Activated T-cell treated with anti-CD3 and anti-CD28 coated beads, Interleukin-2, amount 50 U/mL, for 24 hours (primary cell): ENCODE results near the gene PRKAR1B.
"Not testable (repeated sequence)": the region's sequence is repeated elsewhere in the genome, so short reads cannot be mapped to it uniquely, and the experiment has no call there.

ENCODE experiments used
- DNase-seq: peaks from one replicate; pipeline ENCODE4 v3.0.0-alpha.2; 2020
- H3K27ac Mint-ChIP-seq: 2 replicates; pipeline ENCODE4 v1.8.0; 2020; ENCODE audit warnings: mild to moderate bottlenecking, mixed read lengths
- H3K27me3 Mint-ChIP-seq: 2 replicates; pipeline ENCODE4 v1.8.0; 2020; ENCODE audit warnings: mixed read lengths
- H3K36me3 Mint-ChIP-seq: 2 replicates; pipeline ENCODE4 v1.8.0; 2020; ENCODE audit warnings: low read depth, mixed read lengths
- H3K4me1 Mint-ChIP-seq: 2 replicates; pipeline ENCODE4 v1.8.0; 2020; ENCODE audit warnings: low read depth, mixed read lengths
- H3K4me3 Mint-ChIP-seq: 2 replicates; pipeline ENCODE4 v1.8.0; 2020; ENCODE audit warnings: mild to moderate bottlenecking, moderate library complexity, mixed read lengths
- H3K9me3 Mint-ChIP-seq: 2 replicates; pipeline ENCODE4 v1.8.0; 2020; ENCODE audit warnings: mixed read lengths

PRKAR1B gene

GRCh38 chr7:621572-622285 is 105.4 kb downstream of the PRKAR1B start:
- H3K4me3 Mint-ChIP-seq = no peak overlapping the region
- peaks cover 41% of the 10 kb centered on the region for H3K9me3 Mint-ChIP-seq
- no peak for DNase-seq
- H3K27ac Mint-ChIP-seq = no peak overlapping the region
- H3K27me3 Mint-ChIP-seq = no peaks in the 10 kb centered on the region
- peaks cover 47% of the 10 kb centered on the region for H3K4me1 Mint-ChIP-seq
- H3K36me3 Mint-ChIP-seq = peaks cover 72% of the 10 kb centered on the region

GRCh38 chr7:620885-621284 is 106.2 kb downstream of the PRKAR1B start:
- H3K4me1 Mint-ChIP-seq = peaks cover 55% of the 10 kb centered on the region
- DNase-seq = no peak
- H3K36me3 Mint-ChIP-seq = peaks cover 69% of the 10 kb centered on the region
- peak overlapping the region; percentile 96 for H3K27ac Mint-ChIP-seq
- no peaks in the 10 kb centered on the region for H3K27me3 Mint-ChIP-seq
- no peak overlapping the region for H3K4me3 Mint-ChIP-seq
- H3K9me3 Mint-ChIP-seq = peaks cover 39% of the 10 kb centered on the region

GRCh38 chr7:620056-620455 is 107.0 kb downstream of the PRKAR1B start:
- no peaks in the 10 kb centered on the region for H3K27me3 Mint-ChIP-seq
- peaks cover 37% of the 10 kb centered on the region for H3K9me3 Mint-ChIP-seq
- H3K27ac Mint-ChIP-seq = peak overlapping the region; percentile 96
- peaks cover 55% of the 10 kb centered on the region for H3K4me1 Mint-ChIP-seq
- DNase-seq = peak; percentile 62
- H3K4me3 Mint-ChIP-seq = peak overlapping the region; percentile 48
- H3K36me3 Mint-ChIP-seq = peaks cover 65% of the 10 kb centered on the region

- Mint-ChIP-seq H3K4me3 (peak overlapping the region; percentile 75), H3K4me1 (peaks cover 55% of the 10 kb centered on the region), H3K27me3 (no peaks in the 10 kb centered on the region), H3K36me3 (peaks cover 59% of the 10 kb centered on the region), H3K9me3 (peaks cover 31% of the 10 kb centered on the region), H3K27ac (peak overlapping the region; percentile 96)
- DNase-seq = no peak
Observed at GRCh38 chr7:619368-619840, 107.7 kb downstream of the PRKAR1B start.

- peak; percentile 64 for DNase-seq
- Mint-ChIP-seq H3K4me3 (peak overlapping the region; percentile 75), H3K27me3 (no peaks in the 10 kb centered on the region), H3K36me3 (peaks cover 59% of the 10 kb centered on the region), H3K4me1 (peaks cover 60% of the 10 kb centered on the region), H3K9me3 (peaks cover 30% of the 10 kb centered on the region), H3K27ac (peak overlapping the region; percentile 96)
Observed at GRCh38 chr7:618539-619367, 108.3 kb downstream of the PRKAR1B start.

- Mint-ChIP-seq H3K9me3 (peaks cover 22% of the 10 kb centered on the region), H3K4me1 (peaks cover 68% of the 10 kb centered on the region), H3K36me3 (peaks cover 52% of the 10 kb centered on the region), H3K27me3 (no peaks in the 10 kb centered on the region), H3K4me3 (peak overlapping the region; percentile 75), H3K27ac (peak overlapping the region; percentile 96)
- DNase-seq = peak; percentile 60
Observed at GRCh38 chr7:617614-618538, 109.2 kb downstream of the PRKAR1B start.

- peak overlapping the region; percentile 76 for H3K27ac Mint-ChIP-seq
- peak overlapping the region; percentile 31 for H3K4me3 Mint-ChIP-seq
Observed at GRCh38 chr7:613442-614140, 113.5 kb downstream of the PRKAR1B start.

GRCh38 chr7:611837-612236 is 115.2 kb downstream of the PRKAR1B start:
- not testable (repeated sequence) for H3K9me3 Mint-ChIP-seq, DNase-seq, H3K4me3 Mint-ChIP-seq, H3K27me3 Mint-ChIP-seq
- Mint-ChIP-seq H3K4me1 (peaks cover 78% of the 10 kb centered on the region), H3K36me3 (peaks cover 47% of the 10 kb centered on the region), H3K27ac (peak overlapping the region; percentile 94)

More at GRCh38 chr7:613442-614140, 113.5 kb downstream of the PRKAR1B start:
- Mint-ChIP-seq H3K36me3 (peaks cover 39% of the 10 kb centered on the region), H3K27me3 (no peaks in the 10 kb centered on the region), H3K9me3 (peaks cover 5% of the 10 kb centered on the region), H3K4me1 (peaks cover 78% of the 10 kb centered on the region)
- DNase-seq = no peak

GRCh38 chr7:611281-611810 is 115.7 kb downstream of the PRKAR1B start:
- no peak for DNase-seq
- Mint-ChIP-seq H3K9me3 (peaks cover 5% of the 10 kb centered on the region), H3K4me3 (no peak overlapping the region), H3K27me3 (no peaks in the 10 kb centered on the region), H3K27ac (peak overlapping the region; percentile 94), H3K36me3 (peaks cover 47% of the 10 kb centered on the region), H3K4me1 (peaks cover 73% of the 10 kb centered on the region)

- Mint-ChIP-seq H3K9me3 (peaks cover 5% of the 10 kb centered on the region), H3K4me3 (peak overlapping the region; percentile 45), H3K4me1 (peaks cover 74% of the 10 kb centered on the region), H3K27ac (peak overlapping the region; percentile 94), H3K36me3 (peaks cover 53% of the 10 kb centered on the region), H3K27me3 (no peaks in the 10 kb centered on the region)
- DNase-seq = no peak
Observed at GRCh38 chr7:610531-611280, 116.4 kb downstream of the PRKAR1B start.

GRCh38 chr7:610141-610530 is 116.9 kb downstream of the PRKAR1B start:
- Mint-ChIP-seq H3K27me3 (no peaks in the 10 kb centered on the region), H3K27ac (peak overlapping the region; percentile 94), H3K9me3 (peaks cover 5% of the 10 kb centered on the region), H3K4me3 (peak overlapping the region; percentile 45), H3K36me3 (peaks cover 59% of the 10 kb centered on the region), H3K4me1 (peaks cover 79% of the 10 kb centered on the region)
- no peak for DNase-seq

- peaks cover 5% of the 10 kb centered on the region for H3K9me3 Mint-ChIP-seq
- H3K27ac Mint-ChIP-seq = peak overlapping the region; percentile 90
- peaks cover 66% of the 10 kb centered on the region for H3K36me3 Mint-ChIP-seq
- peak overlapping the region; percentile 66 for H3K4me3 Mint-ChIP-seq
- DNase-seq = no peak
- H3K27me3 Mint-ChIP-seq = no peaks in the 10 kb centered on the region
- peaks cover 80% of the 10 kb centered on the region for H3K4me1 Mint-ChIP-seq
Observed at GRCh38 chr7:609365-609764, 117.7 kb downstream of the PRKAR1B start.

GRCh38 chr7:608954-609353 is 118.1 kb downstream of the PRKAR1B start:
- Mint-ChIP-seq H3K36me3 (peaks cover 66% of the 10 kb centered on the region), H3K4me3 (peak overlapping the region; percentile 66), H3K27ac (peak overlapping the region; percentile 90), H3K27me3 (no peaks in the 10 kb centered on the region), H3K4me1 (peaks cover 80% of the 10 kb centered on the region), H3K9me3 (peaks cover 5% of the 10 kb centered on the region)
- no peak for DNase-seq
